H9 (cell line): ENCODE results near the gene PLAC8. TPM values are rescaled to one million over a fixed set of nuclear protein-coding genes. Genes with fewer than 3 reads are reported as not detected.

ENCODE experiments used
- DNase-seq: peaks from one replicate; pipeline ENCODE4 v3.0.0-alpha.2; 2017
- H2AFZ ChIP-seq: one replicate; pipeline ENCODE4 v1.6.1; 2013; ENCODE audit warnings: mild to moderate bottlenecking, low read length, control low read depth, moderate library complexity
- H2AK5ac ChIP-seq: 2 replicates; pipeline ENCODE4 v1.6.1; 2013; ENCODE audit warnings: low read length, control low read depth, mixed read lengths; ENCODE audit not compliant: insufficient read length
- H2BK120ac ChIP-seq: one replicate; pipeline ENCODE4 v1.6.1; 2013; ENCODE audit warnings: low read depth, mild to moderate bottlenecking, low read length, control low read depth, inconsistent platforms; ENCODE audit not compliant: poor library complexity, severe bottlenecking
- H2BK12ac ChIP-seq: 2 replicates; pipeline ENCODE4 v1.6.1; 2013; ENCODE audit warnings: low read length, control low read depth, mixed read lengths, low read depth; ENCODE audit not compliant: insufficient read length
- H2BK15ac ChIP-seq: 2 replicates; pipeline ENCODE4 v1.6.1; 2013; ENCODE audit warnings: low read depth, low read length, control low read depth
- H2BK20ac ChIP-seq: one replicate; pipeline ENCODE4 v1.6.1; 2013; ENCODE audit warnings: low read depth, mild to moderate bottlenecking, low read length, control low read depth, inconsistent platforms; ENCODE audit not compliant: poor library complexity, severe bottlenecking
- H2BK5ac ChIP-seq: 2 replicates; pipeline ENCODE4 v1.6.1; 2013; ENCODE audit warnings: low read length, control low read depth, mixed read lengths; ENCODE audit not compliant: insufficient read length
- H3K14ac ChIP-seq: 2 replicates; pipeline ENCODE4 v1.6.1; 2013; ENCODE audit warnings: low read length, control low read depth; ENCODE audit not compliant: insufficient read depth
- H3K18ac ChIP-seq: 2 replicates; pipeline ENCODE4 v1.6.1; 2013; ENCODE audit warnings: low read depth, mild to moderate bottlenecking, mixed read lengths, low read length, control low read depth; ENCODE audit not compliant: insufficient read length
- H3K23ac ChIP-seq: 2 replicates; pipeline ENCODE4 v1.6.1; 2013; ENCODE audit warnings: low read length, control low read depth, mixed read lengths, low read depth; ENCODE audit not compliant: insufficient read length
- H3K23me2 ChIP-seq: 2 replicates; pipeline ENCODE4 v1.6.1; 2013; ENCODE audit warnings: low read depth, mild to moderate bottlenecking, mixed read lengths, low read length, control low read depth; ENCODE audit not compliant: insufficient read length, poor library complexity, severe bottlenecking
- H3K27ac ChIP-seq: 2 replicates; pipeline ENCODE4 v1.5.1; 2013; ENCODE audit warnings: low read length, control low read depth, mixed read lengths, low read depth; ENCODE audit not compliant: insufficient read length
- H3K27me3 ChIP-seq: 2 replicates; pipeline ENCODE4 v1.6.1; 2013; ENCODE audit warnings: low read length, control low read depth, inconsistent platforms; ENCODE audit not compliant: insufficient read depth
- H3K4ac ChIP-seq: 2 replicates; pipeline ENCODE4 v1.6.1; 2013; ENCODE audit warnings: low read depth, mild to moderate bottlenecking, control low read depth, inconsistent platforms, low read length, moderate library complexity
- H3K4me1 ChIP-seq: 2 replicates; pipeline ENCODE4 v1.6.1; 2013; ENCODE audit warnings: low read length, control low read depth, inconsistent platforms; ENCODE audit not compliant: insufficient read depth
- H3K4me2 ChIP-seq: 2 replicates; pipeline ENCODE4 v1.6.1; 2013; ENCODE audit warnings: low read length, control low read depth, mixed read lengths; ENCODE audit not compliant: insufficient read length, insufficient read depth
- H3K56ac ChIP-seq: 2 replicates; pipeline ENCODE4 v1.6.1; 2013; ENCODE audit warnings: low read depth, mild to moderate bottlenecking, mixed read lengths, low read length, control low read depth; ENCODE audit not compliant: insufficient read length
- H3K79me1 ChIP-seq: 2 replicates; pipeline ENCODE4 v1.6.1; 2013; ENCODE audit warnings: low read depth, mild to moderate bottlenecking, moderate library complexity, low read length, control low read depth, inconsistent platforms; ENCODE audit not compliant: insufficient read depth, poor library complexity, severe bottlenecking
- H3K79me2 ChIP-seq: 2 replicates; pipeline ENCODE4 v1.6.1; 2013; ENCODE audit warnings: low read length, control low read depth, inconsistent platforms; ENCODE audit not compliant: insufficient read depth
- H3K9ac ChIP-seq: 2 replicates; pipeline ENCODE4 v1.6.1; 2013; ENCODE audit warnings: low read length, control low read depth, mixed read lengths; ENCODE audit not compliant: insufficient read length; ENCODE audit errors: extremely low read depth
- H3K9me3 ChIP-seq: one replicate; pipeline ENCODE4 v1.6.1; 2013; ENCODE audit warnings: low read depth, low read length, inconsistent platforms; ENCODE audit not compliant: control insufficient read depth
- H3T11ph ChIP-seq: one replicate; pipeline ENCODE4 v1.6.1; 2013; ENCODE audit warnings: mild to moderate bottlenecking, low read length, control low read depth, inconsistent platforms
- H4K20me1 ChIP-seq: one replicate; pipeline ENCODE4 v1.6.1; 2013; ENCODE audit not compliant: control insufficient read depth, insufficient read length, insufficient read depth
- H4K5ac ChIP-seq: 2 replicates; pipeline ENCODE4 v1.6.1; 2013; ENCODE audit warnings: low read depth, mild to moderate bottlenecking, mixed read lengths, low read length, control low read depth; ENCODE audit not compliant: insufficient read length
- H4K8ac ChIP-seq: replicated peaks from 2 replicates; pipeline ENCODE4 v1.6.1; 2013; ENCODE audit warnings: low read length, control low read depth, mixed read lengths, low read depth; ENCODE audit not compliant: insufficient read length
- H4K91ac ChIP-seq: 2 replicates; pipeline ENCODE4 v1.6.1; 2013; ENCODE audit warnings: low read depth, mild to moderate bottlenecking, moderate library complexity, mixed read lengths, low read length, control low read depth; ENCODE audit not compliant: insufficient read length
- H3K27ac Mint-ChIP-seq, 3 experiments: 2 replicates in 2 of 3; 3 replicates in 1 of 3; pipeline ENCODE4 v1.8.0; 2020 to 2021; ENCODE audit warnings: mixed read lengths in 3 of 3, mild to moderate bottlenecking in 1 of 3, moderate library complexity in 1 of 3
- H3K27me3 Mint-ChIP-seq: 2 replicates; pipeline ENCODE4 v1.8.0; 2021; ENCODE audit warnings: low read depth, mild to moderate bottlenecking, moderate library complexity, mixed read lengths
- H3K36me3 Mint-ChIP-seq, 3 experiments: 2 replicates in 2 of 3; 3 replicates in 1 of 3; pipeline ENCODE4 v1.8.0; 2020 to 2021; ENCODE audit warnings: low read depth in 3 of 3, mixed read lengths in 3 of 3; ENCODE audit not compliant: insufficient read depth in 1 of 3
- H3K4me1 Mint-ChIP-seq, 2 experiments: 2 replicates each; pipeline ENCODE4 v1.8.0; 2020; ENCODE audit warnings: mixed read lengths in 2 of 2
- H3K4me3 Mint-ChIP-seq, 2 experiments: 2 replicates in 1 of 2; 3 replicates in 1 of 2; pipeline ENCODE4 v1.8.0; 2020 to 2021; ENCODE audit warnings: mild to moderate bottlenecking in 2 of 2, mixed read lengths in 2 of 2, moderate library complexity in 1 of 2
- H3K9me3 Mint-ChIP-seq, 2 experiments: 2 replicates in 1 of 2; 3 replicates in 1 of 2; pipeline ENCODE4 v1.8.0; 2020; ENCODE audit warnings: mild to moderate bottlenecking in 2 of 2, mixed read lengths in 2 of 2, moderate library complexity in 1 of 2
- WGBS: extraction: QIAGEN DNeasy Blood & Tissue Kit; methylation state at CpG from one replicate; pipeline ENCODE4 v1.1.7; 2013; ENCODE audit warnings: missing lambda C conversion rate, low lambda C conversion rate, mixed read lengths; ENCODE audit not compliant: insufficient read length; ENCODE audit errors: extremely low coverage; 5-methylcytosine and 5-hydroxymethylcytosine counted together
- total RNA-seq: library from RNA; stranded (reverse); gene quantifications from 2 replicates; pipeline ENCODE4 v1.2.1, GENCODE V29; 2021
- TF ChIP-seq, protein P1 (sequence below): fragments of 200-600 bp; sonication (generic); conservative IDR thresholded peaks from 3 replicates; pipeline ENCODE4 v1.8.0; 2021; ENCODE audit warnings: antibody characterized with exemption, mild to moderate bottlenecking

The PLAC8 gene
- total RNA-seq, 1 experiment from 2014 or later, result 1.6 TPM

GRCh38 chr4:83104991-83105390, 9.5 kb downstream of the PLAC8 start:
- Histone ChIP-seq H2AK5ac (no peak overlapping the region), H3K79me2 (no peaks in the 10 kb centered on the region), H4K8ac (no peak overlapping the region), H3K18ac (no peak overlapping the region), H4K91ac (no peak overlapping the region), H3K23me2 (peaks cover under 1% of the 10 kb centered on the region), H3K27me3 (no peaks in the 10 kb centered on the region), H2BK20ac (no peak overlapping the region), H3K4me2 (no peak overlapping the region), H3K79me1 (no peaks in the 10 kb centered on the region), H2AFZ (no peak overlapping the region), H3K27ac (no peak overlapping the region), H3K23ac (no peak overlapping the region), H3K4me1 (no peaks in the 10 kb centered on the region), H2BK120ac (no peak overlapping the region), H2BK15ac (no peak overlapping the region), H3K9ac (no peak overlapping the region), H3K56ac (no peak overlapping the region), H2BK5ac (no peak overlapping the region), H3K9me3 (no peaks in the 10 kb centered on the region), H2BK12ac (no peak overlapping the region), H3K14ac (no peak overlapping the region), H3T11ph (no peak overlapping the region), H4K20me1 (no peaks in the 10 kb centered on the region), H3K4ac (no peak overlapping the region), H4K5ac (no peak overlapping the region)
- Mint-ChIP-seq H3K36me3 (no peaks in the 10 kb centered on the region), H3K9me3 (no peaks in the 10 kb centered on the region; a peak in 1 of 5 replicates), H3K4me1 (peaks cover 4% of the 10 kb centered on the region in 2 experiments; a peak in 3 of 4 replicates), H3K27ac (no peak overlapping the region), H3K27me3 (peaks cover 18% of the 10 kb centered on the region), H3K4me3 (no peak overlapping the region)
- no peak for DNase-seq
- no CpG with 5 or more reads among the region's 7 CpGs for WGBS
- TF ChIP-seq, protein P1, sequence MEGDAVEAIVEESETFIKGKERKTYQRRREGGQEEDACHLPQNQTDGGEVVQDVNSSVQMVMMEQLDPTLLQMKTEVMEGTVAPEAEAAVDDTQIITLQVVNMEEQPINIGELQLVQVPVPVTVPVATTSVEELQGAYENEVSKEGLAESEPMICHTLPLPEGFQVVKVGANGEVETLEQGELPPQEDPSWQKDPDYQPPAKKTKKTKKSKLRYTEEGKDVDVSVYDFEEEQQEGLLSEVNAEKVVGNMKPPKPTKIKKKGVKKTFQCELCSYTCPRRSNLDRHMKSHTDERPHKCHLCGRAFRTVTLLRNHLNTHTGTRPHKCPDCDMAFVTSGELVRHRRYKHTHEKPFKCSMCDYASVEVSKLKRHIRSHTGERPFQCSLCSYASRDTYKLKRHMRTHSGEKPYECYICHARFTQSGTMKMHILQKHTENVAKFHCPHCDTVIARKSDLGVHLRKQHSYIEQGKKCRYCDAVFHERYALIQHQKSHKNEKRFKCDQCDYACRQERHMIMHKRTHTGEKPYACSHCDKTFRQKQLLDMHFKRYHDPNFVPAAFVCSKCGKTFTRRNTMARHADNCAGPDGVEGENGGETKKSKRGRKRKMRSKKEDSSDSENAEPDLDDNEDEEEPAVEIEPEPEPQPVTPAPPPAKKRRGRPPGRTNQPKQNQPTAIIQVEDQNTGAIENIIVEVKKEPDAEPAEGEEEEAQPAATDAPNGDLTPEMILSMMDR, result no peak
